Uterus (tissue), 2 donors: ENCODE measurements around the gene DBF4.

ENCODE experiments used
- CTCF ChIP-seq, 4 experiments: fragments of 200-600 bp in 2 of 4; fragments of 450-650 bp in 2 of 4; sonication (generic) in 2 of 4; IDR thresholded peaks; one replicate each; pipeline ENCODE4 v1.5.1; 2016 to 2019; ENCODE audit warnings: antibody characterized with exemption in 4 of 4, mild to moderate bottlenecking in 2 of 4, moderate library complexity in 1 of 4
- POLR2A ChIP-seq, 2 donors: fragments of 450-650 bp; IDR thresholded peaks; one replicate each; pipeline ENCODE4 v1.6.1; 2016; ENCODE audit warnings: antibody characterized with exemption in 2 of 2, mild to moderate bottlenecking in 1 of 2, moderate library complexity in 1 of 2

- TF ChIP-seq CTCF (IDR thresholded peaks at IDR 0.05) (no peak), POLR2A (IDR thresholded peaks at IDR 0.05) (no peak)
Observed at GRCh38 chr7:87878208-87878735, 2.0 kb downstream of the DBF4 start.
